ENCODE results near the gene RALGDS.

Gene RALGDS

DNA sequence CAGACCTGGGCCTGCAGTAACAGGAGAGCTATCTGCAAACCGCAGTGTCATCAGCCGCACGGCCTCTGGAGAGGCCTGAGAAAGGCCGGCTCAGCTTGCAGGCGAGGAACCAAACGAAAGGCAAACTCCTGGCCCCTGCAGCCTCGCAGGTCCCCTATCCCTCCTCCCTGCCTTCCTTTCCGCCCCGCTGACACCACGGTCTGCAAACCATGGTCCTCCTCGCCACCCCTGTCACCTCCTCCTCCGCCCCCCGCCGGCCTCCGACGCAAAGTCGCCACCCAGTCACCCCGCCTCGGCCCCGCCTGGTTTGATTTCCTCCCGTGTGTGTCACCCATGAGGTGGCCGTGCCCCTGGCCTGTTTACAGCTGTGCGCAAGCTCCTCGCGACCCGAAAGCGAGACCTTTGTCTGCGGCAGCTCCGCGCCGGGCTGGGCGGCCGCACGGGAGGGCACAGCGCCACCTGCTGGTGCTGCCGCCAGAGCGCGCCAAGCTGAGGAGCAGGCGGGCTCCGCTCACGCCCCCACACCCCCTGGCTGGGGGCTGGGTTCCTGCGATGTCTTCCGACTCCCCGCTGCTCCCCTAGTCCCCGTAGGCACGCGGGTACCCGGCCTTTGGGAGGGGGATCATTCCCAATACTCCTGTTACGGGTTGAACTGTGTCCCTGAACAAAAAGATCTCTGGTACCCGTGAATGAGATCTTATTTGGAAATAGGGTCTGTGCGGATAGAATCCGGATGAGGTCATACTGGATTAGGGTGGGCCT lies 23.3 kb upstream of the RALGDS start:
- Mint-ChIP-seq H3K4me1 (ENCODE audit: low read depth) (peaks cover 71% of the 10 kb centered on the region), H3K9me3 (no peaks in the 10 kb centered on the region), H3K27me3 (no peaks in the 10 kb centered on the region), H3K36me3 (ENCODE audit: low read depth) (peaks cover 11% of the 10 kb centered on the region), H3K4me3 (peak overlapping the region; percentile 60), H3K27ac (peak overlapping the region; percentile 86)

DNA sequence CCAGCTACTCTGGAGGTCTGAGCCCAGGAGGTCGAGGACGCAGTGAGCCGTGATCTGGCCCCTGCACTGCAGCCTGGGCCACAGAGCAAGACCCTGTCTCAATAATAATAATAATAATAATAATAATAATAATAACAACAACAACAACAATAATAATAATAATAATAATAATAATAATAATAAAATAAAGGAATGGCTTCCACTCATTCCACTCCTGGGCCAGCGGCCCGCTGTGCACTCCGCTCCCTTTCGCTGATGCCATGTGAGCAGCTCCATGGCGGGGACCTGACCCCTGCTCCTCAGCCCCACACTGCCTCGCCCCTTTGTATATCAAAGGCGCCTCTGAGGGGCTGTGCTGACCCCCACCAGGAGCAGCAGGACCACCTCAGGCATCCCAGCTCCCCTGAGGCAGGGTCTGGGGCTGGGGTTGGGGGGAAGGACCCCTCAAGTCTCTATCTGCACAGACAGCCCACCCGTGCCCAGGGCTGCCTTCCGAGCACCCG lies 22.6 kb upstream of the RALGDS start:
- Mint-ChIP-seq H3K27me3 (no peaks in the 10 kb centered on the region), H3K27ac (peak overlapping the region; percentile 86), H3K36me3 (ENCODE audit: low read depth) (peaks cover 11% of the 10 kb centered on the region), H3K4me3 (peak overlapping the region; percentile 60), H3K9me3 (no peaks in the 10 kb centered on the region), H3K4me1 (ENCODE audit: low read depth) (peaks cover 75% of the 10 kb centered on the region)

DNA sequence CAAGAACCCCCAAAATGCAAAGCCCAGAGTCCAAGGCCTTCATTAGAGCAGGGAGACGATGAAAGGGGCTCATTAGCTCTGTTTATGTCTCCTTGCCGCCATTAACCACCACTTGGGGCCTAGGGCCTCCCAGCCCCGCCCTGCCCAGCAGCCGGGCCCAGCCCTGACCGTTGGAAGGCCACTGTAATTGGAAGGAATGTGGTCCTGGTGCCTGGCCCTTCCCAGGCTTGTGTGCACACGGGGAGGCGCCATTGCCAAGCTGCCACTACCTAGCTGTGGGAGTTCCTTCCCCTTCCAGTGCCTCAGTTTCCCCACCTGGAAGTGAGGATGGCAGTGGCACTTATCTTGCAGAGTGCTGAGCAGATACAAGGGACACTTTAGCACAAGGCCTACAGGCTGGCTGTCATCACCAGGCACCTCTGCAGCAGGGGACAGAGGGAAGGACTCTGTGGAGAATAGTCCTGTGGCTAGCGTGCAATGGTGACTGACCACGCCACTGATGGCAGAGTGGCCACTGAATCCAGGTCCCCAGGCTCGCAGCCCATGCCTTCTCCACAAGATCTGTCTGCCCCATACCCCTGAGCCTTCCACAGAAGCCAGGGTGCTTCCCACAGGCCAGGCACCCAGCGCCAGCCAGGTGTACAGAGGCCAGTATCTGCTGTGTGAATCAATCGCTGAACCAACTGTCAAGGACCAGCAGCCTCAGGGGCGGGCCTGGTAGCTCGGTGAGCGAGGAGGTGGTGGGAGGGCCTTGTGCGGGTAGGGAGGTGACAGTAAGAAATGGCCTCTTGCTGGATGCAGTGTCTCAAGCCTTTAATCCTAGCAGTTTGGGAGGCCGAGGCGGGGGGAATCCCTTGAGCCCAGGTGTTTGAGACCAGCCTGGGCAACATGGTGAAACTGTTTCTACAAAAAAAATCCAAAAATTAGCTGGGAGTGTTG lies 21.9 kb upstream of the RALGDS start:
- Mint-ChIP-seq H3K27me3 (no peaks in the 10 kb centered on the region), H3K4me3 (peak overlapping the region; percentile 1), H3K9me3 (no peaks in the 10 kb centered on the region), H3K36me3 (ENCODE audit: low read depth) (peaks cover 11% of the 10 kb centered on the region), H3K27ac (peak overlapping the region; percentile 61), H3K4me1 (ENCODE audit: low read depth) (peaks cover 70% of the 10 kb centered on the region)

DNA sequence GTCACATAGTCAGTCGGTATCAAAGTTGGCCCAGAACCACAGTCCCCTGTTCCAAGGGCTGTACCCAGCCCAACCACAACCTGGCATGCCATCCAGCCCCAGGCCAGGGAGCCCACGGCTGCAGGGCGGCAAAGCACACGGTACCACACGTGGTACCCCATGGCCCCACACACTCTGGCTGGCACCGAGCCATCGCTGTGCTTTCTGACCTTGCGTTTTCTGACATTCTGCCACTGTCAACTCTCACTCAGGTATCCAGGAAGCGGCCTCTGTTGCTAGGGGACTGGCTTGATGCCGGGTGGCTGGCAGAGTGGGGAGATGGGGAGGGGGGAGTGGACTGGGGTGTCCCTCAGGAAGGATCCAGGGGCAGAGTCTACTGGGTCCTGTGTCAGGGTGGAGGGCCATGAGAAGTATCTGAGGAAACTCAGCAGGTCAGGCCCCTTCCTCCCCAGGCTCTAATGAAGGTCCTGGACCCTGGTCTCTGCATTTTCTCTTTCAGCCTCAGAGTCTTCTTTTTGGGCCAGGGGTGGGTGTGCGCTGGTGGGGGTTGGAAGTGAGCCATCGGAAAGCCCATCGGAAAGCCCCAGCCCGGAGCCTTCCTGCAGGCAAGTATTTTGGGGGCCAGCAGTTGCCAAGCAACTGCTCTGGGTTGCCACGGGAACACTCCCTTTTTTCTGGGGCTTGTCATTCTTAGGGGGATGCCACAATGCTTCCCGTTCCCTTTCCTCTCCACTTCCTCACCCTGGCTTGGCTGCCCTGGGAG lies 21.0 kb upstream of the RALGDS start:
- no peaks in the 10 kb centered on the region for H3K9me3 Mint-ChIP-seq
- H3K27ac Mint-ChIP-seq: peak overlapping the region; percentile 84
- H3K36me3 Mint-ChIP-seq (ENCODE audit: low read depth): peaks cover 7% of the 10 kb centered on the region
- peaks cover 68% of the 10 kb centered on the region for H3K4me1 Mint-ChIP-seq (ENCODE audit: low read depth)
- H3K27me3 Mint-ChIP-seq: no peaks in the 10 kb centered on the region
- H3K4me3 Mint-ChIP-seq: peak overlapping the region; percentile 1

DNA sequence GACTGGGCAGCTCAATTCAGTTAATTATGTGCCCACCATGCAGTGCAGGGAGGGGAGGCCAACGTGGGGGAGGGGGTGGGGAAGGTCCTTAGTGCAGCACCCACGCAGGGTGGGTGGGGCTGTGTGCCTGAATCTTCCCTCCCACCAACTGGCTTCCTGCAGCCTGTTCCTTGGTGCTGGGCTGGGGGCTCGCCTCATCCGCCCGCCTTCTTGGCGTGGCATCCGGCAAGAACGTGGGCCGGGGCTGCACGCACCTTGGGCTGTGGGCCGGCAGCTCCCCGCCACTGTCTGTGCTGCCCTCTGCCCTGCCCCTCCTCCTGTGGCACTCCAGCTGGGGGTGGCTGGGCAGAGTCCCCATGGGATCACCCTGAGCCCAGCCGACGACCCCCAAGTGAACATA lies 19.6 kb upstream of the RALGDS start:
- Mint-ChIP-seq H3K4me1 (ENCODE audit: low read depth) (peaks cover 72% of the 10 kb centered on the region), H3K4me3 (no peak overlapping the region), H3K27ac (peak overlapping the region; percentile 84), H3K36me3 (ENCODE audit: low read depth) (no peaks in the 10 kb centered on the region), H3K27me3 (no peaks in the 10 kb centered on the region), H3K9me3 (no peaks in the 10 kb centered on the region)

DNA sequence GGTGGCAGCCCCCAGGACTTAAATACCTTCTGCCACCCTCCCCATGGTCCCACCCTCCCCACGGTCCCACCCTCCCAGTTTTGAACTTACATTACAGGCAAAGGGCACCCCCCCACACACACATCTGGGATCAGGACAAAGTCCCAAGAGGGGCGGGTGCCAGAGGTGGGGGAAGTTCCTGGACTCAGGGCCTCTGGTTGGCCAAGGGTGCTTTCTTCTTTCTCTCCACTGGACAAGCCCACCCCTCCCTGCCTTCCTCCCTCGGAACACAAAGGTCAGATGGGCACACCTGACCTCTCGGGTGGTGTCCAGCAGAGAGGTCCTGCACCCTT lies 19.1 kb upstream of the RALGDS start:
- Mint-ChIP-seq H3K36me3 (ENCODE audit: low read depth) (no peaks in the 10 kb centered on the region), H3K4me3 (no peak overlapping the region)

DNA sequence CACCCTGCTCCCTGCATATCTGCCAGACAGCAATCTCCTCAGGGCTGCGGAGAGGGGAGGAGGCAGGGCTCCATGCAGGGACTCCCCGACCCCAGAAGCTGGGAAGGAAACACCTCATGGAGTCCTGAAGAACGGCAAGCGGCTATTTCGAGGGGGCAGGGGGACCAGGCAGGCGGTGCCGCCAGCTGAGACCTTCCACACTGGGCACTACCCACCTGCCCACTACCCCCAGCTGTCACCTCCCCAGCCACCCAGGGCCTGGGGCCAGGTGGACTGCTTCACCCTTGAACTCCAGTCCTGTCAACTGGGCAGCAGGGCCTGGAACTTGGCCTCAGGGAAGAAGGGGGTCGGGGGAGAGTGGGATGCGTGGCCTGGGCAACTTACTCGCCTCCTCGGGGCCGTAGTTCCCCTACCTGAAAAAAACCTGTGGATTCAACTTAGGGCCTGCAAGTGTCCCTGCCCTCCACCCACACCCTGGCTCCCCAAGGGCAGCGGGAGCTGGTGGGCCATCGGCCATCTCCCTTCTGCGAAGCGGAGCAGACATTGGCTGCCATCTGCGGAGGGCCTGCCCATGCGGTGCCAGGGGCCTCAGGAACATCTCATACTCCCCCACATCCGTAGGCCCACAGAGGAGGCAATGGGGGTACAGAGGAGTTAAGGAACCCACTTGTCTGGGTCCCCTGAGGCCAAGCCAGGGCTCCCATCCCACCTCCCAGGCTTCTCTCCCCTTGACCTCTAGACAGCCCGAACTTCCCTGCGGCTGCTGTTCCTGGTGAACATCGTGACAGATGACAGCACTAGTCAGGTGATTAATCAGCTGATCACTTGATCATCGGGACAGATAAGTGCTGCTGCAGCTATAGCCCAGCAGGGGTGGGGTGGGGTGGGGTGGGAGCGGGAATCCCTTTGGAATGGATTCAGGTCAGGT lies 18.5 kb upstream of the RALGDS start:
- Mint-ChIP-seq H3K27me3 (no peaks in the 10 kb centered on the region), H3K27ac (peak overlapping the region; percentile 72)

More for the DNA sequence above, 19.1 kb upstream of the RALGDS start:
- H3K4me1 Mint-ChIP-seq (ENCODE audit: low read depth): peaks cover 70% of the 10 kb centered on the region
- H3K27me3 Mint-ChIP-seq: no peaks in the 10 kb centered on the region
- no peak overlapping the region for H3K27ac Mint-ChIP-seq
- no peaks in the 10 kb centered on the region for H3K9me3 Mint-ChIP-seq

DNA sequence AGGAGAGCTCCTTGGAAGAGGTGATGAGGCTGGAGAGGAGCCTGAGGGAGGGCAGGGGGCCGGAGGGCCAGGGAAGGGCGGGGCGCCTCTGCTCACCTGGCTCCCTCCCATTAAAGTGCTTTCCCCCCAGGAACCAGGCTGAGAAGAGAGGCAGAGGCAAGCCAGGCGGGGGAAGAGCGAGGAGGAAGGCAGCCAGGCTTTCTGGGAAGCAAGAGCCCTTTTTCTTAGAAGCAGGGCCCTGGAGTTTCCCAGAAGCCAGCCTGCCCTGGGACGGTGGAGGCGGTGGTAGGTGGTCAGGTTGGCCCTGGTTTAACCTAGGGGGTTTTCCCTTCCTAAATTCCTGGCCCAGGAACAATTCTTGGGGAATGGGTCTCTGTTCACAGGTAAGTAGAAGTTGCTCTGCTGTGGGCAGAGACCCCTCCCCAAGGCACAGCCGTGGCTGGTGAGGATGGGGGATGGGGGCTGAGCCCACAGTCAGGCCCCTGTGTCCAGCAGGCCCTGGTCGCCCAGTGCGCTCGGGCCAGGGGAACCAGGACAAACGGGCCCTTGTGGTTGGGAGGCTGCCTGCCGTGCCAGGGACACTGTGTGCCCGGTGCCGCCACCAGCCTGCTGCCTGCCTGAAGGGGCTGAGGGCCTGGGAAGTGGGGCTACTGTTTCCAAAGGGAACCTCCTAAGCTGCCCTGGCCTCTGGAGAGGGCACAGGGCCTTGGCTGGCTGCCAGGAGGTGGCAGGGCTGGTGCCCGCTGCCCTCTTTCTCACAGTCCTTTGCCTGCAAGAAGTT lies 16.6 kb upstream of the RALGDS start:
- H3K27me3 Mint-ChIP-seq: no peaks in the 10 kb centered on the region
- peaks cover 69% of the 10 kb centered on the region for H3K4me1 Mint-ChIP-seq (ENCODE audit: low read depth)
- H3K4me3 Mint-ChIP-seq: peak overlapping the region; percentile 26
- no peaks in the 10 kb centered on the region for H3K9me3 Mint-ChIP-seq
- peak overlapping the region; percentile 83 for H3K27ac Mint-ChIP-seq
- no peaks in the 10 kb centered on the region for H3K36me3 Mint-ChIP-seq (ENCODE audit: low read depth)

More for the DNA sequence above, 18.5 kb upstream of the RALGDS start:
- Mint-ChIP-seq H3K36me3 (ENCODE audit: low read depth) (no peaks in the 10 kb centered on the region), H3K9me3 (no peaks in the 10 kb centered on the region), H3K4me3 (no peak overlapping the region), H3K4me1 (ENCODE audit: low read depth) (peaks cover 69% of the 10 kb centered on the region)

DNA sequence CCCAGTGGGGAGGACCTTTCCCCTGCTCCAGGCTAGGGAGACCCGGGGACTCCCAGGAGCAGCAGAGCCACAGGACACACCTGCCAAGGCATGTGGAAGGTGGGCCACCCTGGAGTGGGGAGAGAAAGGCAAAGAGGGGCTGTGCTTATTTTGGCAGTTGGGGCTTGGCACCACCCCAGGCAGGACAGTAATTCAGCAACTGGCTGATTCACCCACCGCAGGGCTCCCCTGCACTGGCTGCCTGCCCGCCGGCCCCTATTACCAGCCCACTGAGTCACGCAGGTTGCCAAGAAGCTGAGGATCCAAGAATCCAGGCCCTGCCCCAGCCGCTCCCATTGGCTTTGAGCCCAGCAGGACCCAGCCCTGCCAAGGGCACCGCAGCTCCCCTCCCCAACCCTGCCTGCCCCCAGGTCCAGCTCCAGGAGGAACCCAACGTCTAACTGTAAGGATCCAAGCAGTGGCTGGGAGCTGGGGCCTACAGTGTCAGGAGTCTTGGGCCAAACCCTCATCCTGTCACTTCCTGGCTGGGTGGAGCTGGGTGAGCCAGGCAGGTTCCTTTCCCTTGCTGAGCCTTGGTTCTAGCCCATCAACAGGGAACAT lies 14.2 kb upstream of the RALGDS start:
- Mint-ChIP-seq H3K27ac (peak overlapping the region; percentile 95), H3K4me1 (ENCODE audit: low read depth) (peaks cover 74% of the 10 kb centered on the region), H3K4me3 (no peak overlapping the region), H3K36me3 (ENCODE audit: low read depth) (no peaks in the 10 kb centered on the region), H3K9me3 (no peaks in the 10 kb centered on the region), H3K27me3 (no peaks in the 10 kb centered on the region)

DNA sequence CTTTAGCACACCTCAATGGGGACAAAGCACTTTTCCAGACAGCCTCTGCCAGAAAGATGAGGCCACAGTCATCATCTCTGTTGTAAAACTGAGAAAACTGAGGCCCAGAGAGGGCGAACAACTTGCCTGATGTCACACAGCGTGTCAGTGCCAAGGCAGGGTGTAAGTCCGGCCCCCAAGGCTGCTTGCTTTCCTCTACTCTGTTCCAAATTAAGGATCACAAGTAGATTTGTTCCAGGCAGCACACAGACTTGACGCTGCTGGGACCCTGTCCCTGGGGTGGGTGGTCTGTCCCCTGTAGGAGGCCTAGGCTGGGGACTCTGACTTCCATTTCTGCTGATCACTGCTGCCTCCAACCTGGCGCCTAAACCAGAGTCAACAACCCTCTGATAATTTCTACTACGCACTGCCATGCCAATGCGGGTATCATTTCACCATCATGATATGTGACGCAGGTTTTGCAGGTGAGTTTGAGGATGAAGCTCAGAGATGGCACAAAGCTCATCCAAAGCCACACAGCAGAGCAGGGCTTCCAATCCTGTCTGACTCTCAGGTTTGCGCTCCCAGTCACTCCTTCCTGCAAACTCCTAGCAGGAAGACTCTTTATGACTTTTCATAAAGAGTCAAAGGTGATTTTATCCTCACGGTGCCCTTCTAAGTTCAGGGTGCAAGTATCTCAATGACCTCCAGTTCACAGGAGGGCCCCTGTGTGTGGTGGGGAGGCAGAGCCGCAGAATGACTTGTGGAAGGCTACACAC lies 13.5 kb upstream of the RALGDS start:
- Mint-ChIP-seq H3K9me3 (no peaks in the 10 kb centered on the region), H3K4me3 (peak overlapping the region; percentile 65), H3K36me3 (ENCODE audit: low read depth) (no peaks in the 10 kb centered on the region), H3K27ac (peak overlapping the region; percentile 95), H3K27me3 (no peaks in the 10 kb centered on the region), H3K4me1 (ENCODE audit: low read depth) (peaks cover 79% of the 10 kb centered on the region)

DNA sequence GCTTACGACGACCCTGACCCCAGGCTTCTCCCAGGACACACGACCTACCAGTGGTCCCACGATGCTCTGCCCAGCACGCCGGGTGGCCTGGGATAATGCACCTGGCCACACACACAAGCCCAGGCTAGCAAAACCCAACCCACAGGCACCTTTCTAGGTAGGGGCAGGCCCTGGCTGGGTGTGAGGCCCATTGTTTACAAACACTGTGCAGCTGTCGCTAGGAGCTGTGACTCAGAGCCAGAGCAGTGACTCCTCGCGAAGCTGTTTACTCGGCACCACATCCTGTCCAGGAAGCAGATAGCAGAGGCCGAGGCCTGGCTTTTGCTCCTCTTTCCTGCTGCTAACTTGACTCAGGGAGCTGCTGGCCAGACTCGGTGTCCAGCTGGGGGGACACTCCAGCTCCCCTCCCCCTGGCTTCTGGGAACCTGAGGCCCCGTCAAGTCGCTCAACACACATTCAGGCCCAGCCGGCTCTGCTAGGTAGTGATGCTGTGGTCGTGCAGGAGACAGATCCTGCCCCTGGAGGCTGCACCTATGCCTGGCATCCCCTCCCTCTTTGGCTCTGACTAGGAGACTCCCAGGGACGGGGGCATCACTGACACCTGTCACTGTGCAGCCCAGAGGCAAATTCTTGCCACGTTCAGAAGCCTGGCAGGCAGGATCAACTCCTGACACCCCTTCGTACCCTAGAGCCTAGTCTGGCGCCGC lies 12.8 kb upstream of the RALGDS start:
- Mint-ChIP-seq H3K4me3 (peak overlapping the region; percentile 65), H3K27ac (peak overlapping the region; percentile 95), H3K27me3 (no peaks in the 10 kb centered on the region), H3K9me3 (no peaks in the 10 kb centered on the region), H3K4me1 (ENCODE audit: low read depth) (peaks cover 80% of the 10 kb centered on the region), H3K36me3 (ENCODE audit: low read depth) (no peaks in the 10 kb centered on the region)

DNA sequence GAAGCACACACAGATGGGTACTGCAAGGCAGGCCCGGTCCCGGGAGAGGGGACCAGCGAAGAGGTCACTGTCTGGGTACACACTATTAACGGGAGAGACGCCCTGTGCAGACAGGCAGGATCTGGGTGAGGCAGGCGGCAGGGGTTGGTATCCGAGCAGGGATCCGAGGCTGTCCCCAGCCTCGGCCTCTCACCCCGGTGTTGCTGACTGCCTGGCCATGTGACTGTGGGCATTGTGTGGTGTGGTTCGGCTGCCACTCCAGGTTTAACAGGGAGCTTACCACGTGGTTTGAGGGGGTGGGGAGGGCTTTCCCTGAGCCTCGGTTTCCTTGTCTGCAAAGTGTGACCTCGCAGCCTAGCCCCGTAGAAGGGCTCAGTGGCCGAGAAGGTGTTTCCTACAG lies 11.1 kb upstream of the RALGDS start:
- Mint-ChIP-seq H3K4me3 (no peak overlapping the region), H3K27me3 (no peaks in the 10 kb centered on the region), H3K4me1 (ENCODE audit: low read depth) (peaks cover 87% of the 10 kb centered on the region), H3K36me3 (ENCODE audit: low read depth) (no peaks in the 10 kb centered on the region), H3K27ac (peak overlapping the region; percentile 97), H3K9me3 (no peaks in the 10 kb centered on the region)

Measured in stimulated activated naive CD8-positive, alpha-beta T cell treated with anti-CD3 and anti-CD28 coated beads, Interleukin-15, Interleukin-2, amounts not matched to agents 100 ng/mL and 50 ng/mL, for 24 hours (primary cell).